PC-9 (cell line): Measurements from ENCODE around the gene DDAH2. TPM values are rescaled to one million over a fixed set of nuclear protein-coding genes. Genes with fewer than 3 reads are reported as not detected.

Source experiments
- BruUV-seq: library from RNA; stranded (reverse); fragments of 400-500 nt; replicated peaks from 2 replicates; lab custom pipeline; 2021; lab: Mats Ljungman, UMichigan
- CTCF ChIA-PET: fragments of 300-600 bp; sonication (Branson Sonifier 250); formaldehyde crosslinking; loops from one replicate; lab custom pipeline; 2022; ENCODE audit warnings: antibody characterized with exemption; lab: Charles Lee
- POLR2A ChIA-PET: fragments of 300-600 bp; sonication (Branson Sonifier 250); formaldehyde crosslinking; loops from one replicate; lab custom pipeline; 2022; ENCODE audit warnings: antibody characterized with exemption; ENCODE audit not compliant: unreplicated experiment; lab: Charles Lee
- DNase-seq, 2 experiments: peaks; one replicate each; pipeline versions ENCODE4 v3.0.0 to v3.0.0-alpha.2; 2015 to 2022; ENCODE audit warnings: mixed read lengths in 1 of 2
- H2AFZ ChIP-seq: fragments of 200-600 bp; sonication (generic); 2 replicates; pipeline ENCODE4 v1.8.1; 2017; ENCODE audit warnings: antibody characterized with exemption
- H3F3A ChIP-seq: fragments of 200-600 bp; sonication (generic); 2 replicates; pipeline ENCODE4 v1.8.1; 2017; ENCODE audit warnings: antibody characterized with exemption, mild to moderate bottlenecking, low read depth; ENCODE audit not compliant: insufficient read depth
- H3K27ac ChIP-seq: fragments of 200-600 bp; sonication (generic); 2 replicates; pipeline ENCODE4 v1.6.1; 2016; ENCODE audit warnings: mixed run types
- H3K27me3 ChIP-seq: fragments of 200-600 bp; sonication (generic); 2 replicates; pipeline ENCODE4 v1.6.1; 2016; ENCODE audit warnings: low read depth, mixed run types; ENCODE audit not compliant: insufficient read depth
- H3K36me3 ChIP-seq: fragments of 200-600 bp; sonication (generic); 2 replicates; pipeline ENCODE4 v1.6.1; 2016; ENCODE audit warnings: low read depth, mixed run types
- H3K4me1 ChIP-seq: fragments of 200-600 bp; sonication (generic); replicated peaks from 2 replicates; pipeline ENCODE4 v1.6.1; 2016; ENCODE audit warnings: mixed run types; ENCODE audit not compliant: insufficient read depth
- H3K4me2 ChIP-seq: fragments of 200-600 bp; sonication (generic); 2 replicates; pipeline ENCODE4 v1.6.1; 2017; ENCODE audit warnings: mixed run types
- H3K4me3 ChIP-seq: fragments of 200-600 bp; sonication (generic); 2 replicates; pipeline ENCODE4 v1.6.1; 2016; ENCODE audit warnings: mixed run types
- H3K79me2 ChIP-seq: fragments of 200-600 bp; sonication (generic); 2 replicates; pipeline ENCODE4 v1.6.1; 2017; ENCODE audit warnings: low read depth, mixed run types
- H3K9me2 ChIP-seq: fragments of 200-600 bp; sonication (generic); 2 replicates; pipeline ENCODE4 v1.8.1; 2017; ENCODE audit warnings: mild to moderate bottlenecking; ENCODE audit not compliant: insufficient read depth
- H3K9me3 ChIP-seq: fragments of 200-600 bp; sonication (generic); 2 replicates; pipeline ENCODE4 v1.8.1; 2016; ENCODE audit warnings: low read depth; ENCODE audit not compliant: insufficient read depth
- H4K20me1 ChIP-seq: fragments of 200-600 bp; sonication (generic); 2 replicates; pipeline ENCODE4 v1.8.1; 2017; ENCODE audit not compliant: insufficient read depth
- EZH2 ChIP-seq: fragments of 200-600 bp; sonication (generic); IDR thresholded peaks from 2 replicates; pipeline ENCODE4 v1.8.0; 2017; ENCODE audit warnings: antibody characterized with exemption, low read depth
- intact Hi-C: fragments of 100-400 bp; cut with micrococcal nuclease; formaldehyde crosslinking; loops from one replicate; pipeline ENCODE4 v1.10.0; 2022; ENCODE audit not compliant: unreplicated experiment
- total RNA-seq: library from RNA; stranded (reverse); gene quantifications from 2 replicates; pipeline ENCODE4 v1.2.3, GENCODE V29; 2021
- TF ChIP-seq, protein P1 (sequence below): fragments of 200-600 bp; sonication (generic); conservative IDR thresholded peaks from 2 replicates; pipeline ENCODE4 v1.6.1; 2017; ENCODE audit warnings: mixed run types, antibody characterized with exemption, mild to moderate bottlenecking, moderate library complexity

DDAH2 gene
- total RNA-seq, 1 experiment from 2014 or later = 58.3 TPM

DNA sequence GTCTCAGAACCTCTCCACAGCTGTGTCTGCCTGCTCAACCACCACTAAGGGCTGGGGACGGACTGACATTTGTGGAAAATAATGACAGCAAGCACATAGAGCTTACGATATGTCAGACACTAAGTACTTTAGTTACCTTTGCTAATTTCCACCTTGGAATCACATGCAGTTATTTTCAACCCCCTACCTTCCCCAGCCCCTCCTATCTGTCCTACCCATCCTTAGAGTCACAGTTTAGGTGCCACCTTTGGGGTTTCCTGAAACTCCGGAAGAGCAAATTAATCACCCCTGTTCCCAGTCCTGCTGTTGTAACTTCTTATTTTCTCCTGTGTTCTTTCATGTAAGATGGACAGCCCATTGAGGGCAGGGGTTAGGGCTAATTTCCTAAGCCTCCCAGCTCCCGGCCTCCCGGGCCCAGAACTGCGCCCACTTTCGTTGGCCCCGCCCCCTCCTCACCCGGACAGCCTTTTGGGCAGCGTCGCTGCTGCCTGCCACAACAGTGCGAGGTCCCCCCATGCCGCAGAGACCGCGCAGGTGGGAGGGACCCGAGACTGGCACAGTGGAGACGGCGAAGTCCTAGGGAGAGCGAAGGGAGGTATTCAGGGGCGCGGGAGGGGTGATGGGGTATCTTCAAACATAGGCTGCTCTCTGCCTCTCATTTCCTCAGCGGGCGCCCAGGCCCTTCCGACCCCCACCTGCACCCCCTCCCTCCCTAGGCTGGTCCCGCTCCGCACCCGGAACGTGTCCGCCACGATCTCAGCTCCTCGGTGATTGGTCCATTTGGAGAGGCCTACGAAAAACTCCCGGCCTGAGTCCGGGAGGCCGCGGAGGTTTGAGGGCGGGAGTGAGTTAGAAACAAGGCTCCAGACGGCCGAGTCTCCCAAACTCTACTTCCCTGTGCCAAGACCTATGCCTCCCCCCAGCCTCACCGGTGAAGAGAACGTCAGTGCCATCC lies 1.1 kb downstream of the DDAH2 start:
- TF ChIP-seq, protein P1, sequence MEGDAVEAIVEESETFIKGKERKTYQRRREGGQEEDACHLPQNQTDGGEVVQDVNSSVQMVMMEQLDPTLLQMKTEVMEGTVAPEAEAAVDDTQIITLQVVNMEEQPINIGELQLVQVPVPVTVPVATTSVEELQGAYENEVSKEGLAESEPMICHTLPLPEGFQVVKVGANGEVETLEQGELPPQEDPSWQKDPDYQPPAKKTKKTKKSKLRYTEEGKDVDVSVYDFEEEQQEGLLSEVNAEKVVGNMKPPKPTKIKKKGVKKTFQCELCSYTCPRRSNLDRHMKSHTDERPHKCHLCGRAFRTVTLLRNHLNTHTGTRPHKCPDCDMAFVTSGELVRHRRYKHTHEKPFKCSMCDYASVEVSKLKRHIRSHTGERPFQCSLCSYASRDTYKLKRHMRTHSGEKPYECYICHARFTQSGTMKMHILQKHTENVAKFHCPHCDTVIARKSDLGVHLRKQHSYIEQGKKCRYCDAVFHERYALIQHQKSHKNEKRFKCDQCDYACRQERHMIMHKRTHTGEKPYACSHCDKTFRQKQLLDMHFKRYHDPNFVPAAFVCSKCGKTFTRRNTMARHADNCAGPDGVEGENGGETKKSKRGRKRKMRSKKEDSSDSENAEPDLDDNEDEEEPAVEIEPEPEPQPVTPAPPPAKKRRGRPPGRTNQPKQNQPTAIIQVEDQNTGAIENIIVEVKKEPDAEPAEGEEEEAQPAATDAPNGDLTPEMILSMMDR = no peak
- no peak for TF ChIP-seq EZH2
- Histone ChIP-seq H4K20me1 (peaks cover 16% of the 10 kb centered on the region), H3K4me1 (peaks cover 4% of the 10 kb centered on the region), H3K4me3 (no peak overlapping the region), H3K9me3 (no peaks in the 10 kb centered on the region), H3K79me2 (peaks cover 10% of the 10 kb centered on the region), H2AFZ (no peak overlapping the region), H3K36me3 (peaks cover 24% of the 10 kb centered on the region), H3K4me2 (no peak overlapping the region), H3K9me2 (no peaks in the 10 kb centered on the region), H3K27me3 (no peaks in the 10 kb centered on the region), H3F3A (peaks cover 48% of the 10 kb centered on the region), H3K27ac (no peak overlapping the region)
- ChIA-PET CTCF (interaction anchor here (0.7 kb wide), 1 partner anchor 10 kb away, joined by 12 read pairs; no protein-coding TSS in a partner anchor), POLR2A (interaction anchor here (0.5 to 0.6 kb wide), 2 partner anchors 43 to 170 kb away, joined by 3 to 4 read pairs; no protein-coding TSS in a partner anchor)
- intact Hi-C loops = no loop called here
- no peak for DNase-seq
- no TSS peak for BruUV-seq

DNA sequence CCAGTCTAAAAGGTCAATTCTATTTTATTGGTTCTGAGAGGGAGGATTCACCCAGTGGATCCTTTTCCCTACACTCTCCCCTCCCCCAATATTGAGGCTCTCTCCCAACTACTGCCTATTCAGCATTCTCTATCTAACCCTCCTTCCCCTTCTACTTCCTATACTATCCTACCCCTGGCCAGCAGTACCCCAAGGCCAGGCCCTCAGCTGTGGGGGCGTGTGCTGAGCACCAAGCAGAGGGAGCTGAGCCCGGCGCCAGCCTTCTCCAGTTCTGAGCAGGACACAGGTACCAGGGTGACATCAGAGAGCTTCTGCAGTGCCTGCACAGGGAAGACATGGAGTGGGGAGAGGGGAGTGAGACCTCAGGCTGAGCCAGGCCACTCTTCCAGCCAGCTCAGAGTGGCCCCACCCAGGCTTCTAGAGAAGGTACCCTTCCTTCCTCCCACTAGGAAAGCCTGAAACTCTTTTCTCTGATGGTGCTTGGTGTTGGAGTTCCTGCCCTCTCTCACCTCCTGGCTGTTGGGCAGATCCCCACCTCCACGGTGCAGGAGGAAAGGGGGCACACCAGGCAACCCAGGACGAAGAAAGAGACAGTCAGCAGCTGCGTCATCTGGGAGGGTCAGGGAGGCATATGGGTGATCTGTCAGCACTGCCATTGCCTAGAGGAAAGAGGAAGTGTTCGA lies 1.9 kb downstream of the DDAH2 start:
- Histone ChIP-seq H3K36me3 (peaks cover 16% of the 10 kb centered on the region), H3K9me2 (no peaks in the 10 kb centered on the region), H3K27ac (no peak overlapping the region), H4K20me1 (peaks cover 8% of the 10 kb centered on the region), H3K9me3 (no peaks in the 10 kb centered on the region), H3K4me3 (no peak overlapping the region), H3K4me1 (peaks cover 4% of the 10 kb centered on the region), H2AFZ (no peak overlapping the region), H3K27me3 (no peaks in the 10 kb centered on the region), H3K79me2 (peaks cover 4% of the 10 kb centered on the region; the same call in 1 of the 2 replicates), H3K4me2 (no peak overlapping the region), H3F3A (peaks cover 40% of the 10 kb centered on the region)
- POLR2A ChIA-PET = interaction anchor here (0.6 kb wide), 1 partner anchor 44 kb away, joined by 4 read pairs; no protein-coding TSS in a partner anchor
- CTCF ChIA-PET = no interaction called here
- intact Hi-C loops = no loop called here
- no peak for DNase-seq
- no TSS peak for BruUV-seq
- TF ChIP-seq, protein P1 = no peak
- no peak for TF ChIP-seq EZH2
